Eye (tissue), 1 donor: ENCODE data around the gene RNF212.
"Not testable (repeated sequence)": the region's sequence is repeated elsewhere in the genome, so short reads cannot be mapped to it uniquely, and the experiment has no call there.

Source experiments
- DNase-seq: peaks from one replicate; pipeline ENCODE4 v3.0.0-alpha.2; 2015

The RNF212 gene, protein sequence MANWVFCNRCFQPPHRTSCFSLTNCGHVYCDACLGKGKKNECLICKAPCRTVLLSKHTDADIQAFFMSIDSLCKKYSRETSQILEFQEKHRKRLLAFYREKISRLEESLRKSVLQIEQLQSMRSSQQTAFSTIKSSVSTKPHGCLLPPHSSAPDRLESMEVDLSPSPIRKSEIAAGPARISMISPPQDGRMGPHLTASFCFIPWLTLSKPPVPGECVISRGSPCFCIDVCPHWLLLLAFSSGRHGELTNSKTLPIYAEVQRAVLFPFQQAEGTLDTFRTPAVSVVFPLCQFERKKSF

DNA sequence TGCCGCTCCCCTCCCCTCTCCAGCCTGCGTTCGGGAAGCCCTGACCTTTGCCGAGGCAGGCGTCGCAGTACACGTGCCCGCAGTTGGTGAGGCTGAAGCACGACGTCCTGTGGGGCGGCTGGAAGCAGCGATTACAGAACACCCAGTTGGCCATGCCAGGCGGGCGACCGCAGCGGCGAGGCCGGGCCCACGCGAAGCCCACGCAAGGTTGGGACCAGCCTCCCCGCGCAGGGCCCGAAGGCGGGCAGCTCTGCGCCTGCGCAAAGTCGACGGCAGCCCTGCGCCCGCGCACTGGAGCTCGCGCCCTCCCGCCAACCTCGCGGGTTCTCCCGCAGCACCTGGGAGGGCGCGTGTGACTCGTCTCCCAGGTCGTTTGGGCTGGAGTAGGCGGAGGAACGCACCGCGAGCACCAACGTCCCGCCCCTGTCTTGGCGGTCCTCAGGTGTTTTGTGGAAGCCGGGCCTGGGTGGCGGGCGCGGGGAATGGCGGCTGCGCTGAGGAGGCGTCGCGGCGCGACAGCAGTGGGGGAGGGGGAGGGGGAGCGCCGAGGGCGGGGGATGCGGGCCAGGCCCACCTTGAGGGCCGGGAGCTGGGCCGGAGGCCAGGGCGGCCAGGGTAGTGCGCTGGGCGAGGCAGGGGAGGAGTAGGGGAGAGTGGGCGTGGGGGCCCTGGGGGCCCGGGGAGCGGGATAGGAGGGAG, at the start of gene RNF212:
Gene RNF212, minus strand, starts transcription at position 254 of the 699 bp plus-strand sequence. Its CDS starts 100 bp downstream, at position 154.
- DNase-seq, result peak; percentile 42

DNA sequence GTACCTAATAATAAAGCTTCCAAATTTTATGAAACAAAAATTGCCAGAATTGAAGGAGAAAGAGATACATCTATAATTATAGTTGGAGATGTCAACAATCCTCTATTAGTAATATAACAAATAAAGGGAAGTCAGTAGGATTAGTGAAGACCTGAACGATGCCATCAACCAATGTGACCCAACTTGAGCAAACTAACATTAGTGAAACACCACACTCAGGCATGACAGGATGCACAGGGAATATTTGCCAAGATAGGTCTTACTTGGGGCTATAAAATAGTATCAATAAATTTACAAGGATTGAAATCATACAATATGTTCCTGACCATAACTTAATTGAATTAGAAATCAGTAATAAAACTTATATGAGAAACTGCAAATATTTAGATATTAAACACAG, 47.0 kb upstream of the RNF212 start:
- no peak for DNase-seq

DNA sequence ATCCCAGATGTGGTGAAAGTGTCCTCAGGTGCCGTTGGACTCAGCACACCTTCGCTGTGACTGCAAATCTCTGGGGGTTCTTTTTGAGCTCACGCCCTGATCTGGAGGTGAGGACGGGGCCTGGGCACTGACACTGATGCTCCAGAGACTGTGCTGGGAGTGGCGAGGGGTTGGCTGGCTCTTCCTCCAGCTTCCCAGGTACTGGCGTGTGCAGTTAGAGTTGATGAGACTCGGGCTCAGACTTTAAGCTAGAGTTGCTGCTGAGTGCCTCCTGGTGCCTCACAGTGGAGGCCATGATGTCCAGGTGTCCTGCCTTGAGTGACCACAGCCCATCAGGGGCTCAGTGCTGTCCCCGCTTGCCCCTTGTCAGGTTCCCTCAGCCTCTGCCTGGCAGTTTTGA, 42.7 kb upstream of the RNF212 start:
- DNase-seq, result no peak

DNA sequence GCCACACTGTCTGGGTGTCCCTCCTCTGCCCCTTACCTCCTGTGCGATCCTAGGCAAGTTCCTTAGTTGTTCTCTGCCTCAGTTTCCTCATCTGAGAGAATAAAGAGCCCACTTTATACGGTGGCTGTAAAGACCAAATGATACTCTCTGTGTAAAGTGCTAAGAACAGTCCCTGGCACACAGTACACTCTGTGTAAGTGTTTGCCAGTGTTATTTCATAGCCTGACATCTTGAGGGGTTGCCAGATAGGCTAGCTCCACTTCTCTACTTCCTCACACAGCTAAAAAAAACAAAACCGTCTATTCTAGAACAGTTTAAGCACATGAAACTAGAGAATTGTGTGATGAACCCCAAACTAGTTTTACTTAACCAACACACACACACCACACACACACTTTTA, 42.0 kb upstream of the RNF212 start:
- no peak for DNase-seq

DNA sequence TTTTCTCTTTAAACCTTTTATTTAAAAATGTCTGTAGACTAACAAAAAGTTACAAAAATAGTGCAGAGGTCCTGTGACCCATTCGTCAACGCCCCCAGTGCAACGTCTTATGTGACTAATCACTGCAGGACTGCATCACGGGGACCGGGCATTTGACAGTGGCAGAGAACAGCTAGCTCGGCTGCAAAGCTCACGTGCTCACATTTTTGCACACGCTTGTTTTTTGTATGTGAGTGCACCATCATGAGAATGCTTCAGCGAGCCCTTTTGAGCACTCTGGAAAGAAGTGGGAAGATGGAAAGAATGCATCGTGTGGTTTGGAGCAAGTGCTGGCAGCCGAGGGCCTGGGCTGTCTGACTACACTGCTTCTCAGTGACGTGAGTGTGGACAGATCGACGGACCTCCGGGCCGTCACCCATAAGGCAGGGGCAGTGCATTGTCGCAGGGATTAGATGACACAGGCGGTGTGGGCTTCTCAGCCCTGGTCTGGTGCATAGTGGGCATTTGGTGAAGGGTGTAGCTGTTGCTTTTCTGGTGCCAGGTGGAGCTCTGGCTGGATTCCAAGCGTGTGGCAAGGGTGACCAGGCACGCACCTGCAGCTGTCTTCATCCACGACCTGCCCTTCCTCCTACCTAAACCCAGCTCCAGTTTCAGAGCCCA, 41.3 kb upstream of the RNF212 start:
- no peak for DNase-seq

DNA sequence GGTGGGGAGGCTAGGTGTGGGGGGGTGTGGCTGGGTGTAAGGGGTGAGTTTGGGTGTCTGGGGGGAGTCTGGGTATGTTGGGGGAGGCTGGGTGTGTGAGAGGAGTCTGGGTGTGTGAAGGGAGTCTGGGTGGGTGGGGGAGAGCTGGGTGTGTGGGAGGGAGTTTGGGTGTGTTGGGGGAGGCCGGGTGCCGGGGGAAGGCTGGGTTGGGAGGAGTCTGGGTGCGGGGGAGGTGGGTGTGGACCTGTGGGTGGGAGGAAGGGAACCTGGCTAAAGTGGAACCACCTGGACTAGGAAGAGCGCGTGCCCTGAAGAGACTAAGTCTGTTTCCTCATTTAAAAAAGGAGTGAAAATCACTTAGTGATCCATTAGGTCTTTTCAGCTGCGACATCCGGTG, 40.8 kb upstream of the RNF212 start:
- no peak for DNase-seq

DNA sequence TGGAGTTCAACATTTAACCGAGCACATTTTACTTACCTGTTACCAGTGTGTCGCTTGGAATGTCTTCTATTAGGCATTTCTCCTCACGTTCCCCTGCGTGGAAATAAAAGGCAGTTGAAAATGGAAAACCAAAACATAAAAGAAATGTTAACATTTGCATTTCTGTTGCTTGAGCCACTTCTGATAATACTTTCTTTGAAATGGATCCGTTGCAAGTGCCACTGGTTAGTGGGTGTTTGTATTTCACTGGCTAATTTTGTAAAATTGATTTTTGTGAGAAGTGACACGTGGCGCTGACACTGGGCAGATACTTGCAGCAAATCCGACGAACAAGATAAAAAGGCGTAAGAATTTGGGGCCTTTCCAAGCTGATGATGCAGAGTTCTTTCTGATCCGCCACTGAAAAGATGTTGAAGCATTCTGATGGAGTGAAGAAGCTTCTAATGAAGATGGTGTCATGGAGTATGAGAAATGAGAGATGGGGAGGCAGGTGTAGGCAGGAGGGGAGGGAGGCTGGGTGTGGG, 40.3 kb upstream of the RNF212 start:
- DNase-seq, result no peak

DNA sequence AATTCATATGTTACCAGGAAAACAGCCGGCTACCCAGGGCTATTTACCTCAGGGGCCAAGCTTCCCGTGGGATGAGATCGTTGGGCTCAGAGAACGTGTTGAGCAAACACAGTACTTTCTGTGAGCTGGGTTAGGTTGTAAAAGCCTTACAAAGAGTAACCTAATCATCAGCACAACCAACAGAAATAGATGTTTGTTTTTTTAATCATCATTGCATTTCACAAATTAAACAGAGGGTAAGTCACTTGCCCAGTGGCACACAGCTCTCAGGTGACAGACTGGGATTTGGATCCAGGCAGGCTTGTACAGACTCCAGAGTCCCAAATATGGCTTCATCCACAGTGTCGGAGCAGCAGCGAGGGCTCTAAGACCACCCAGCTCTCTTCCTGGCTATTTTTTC, 38.9 kb upstream of the RNF212 start:
- no peak for DNase-seq

DNA sequence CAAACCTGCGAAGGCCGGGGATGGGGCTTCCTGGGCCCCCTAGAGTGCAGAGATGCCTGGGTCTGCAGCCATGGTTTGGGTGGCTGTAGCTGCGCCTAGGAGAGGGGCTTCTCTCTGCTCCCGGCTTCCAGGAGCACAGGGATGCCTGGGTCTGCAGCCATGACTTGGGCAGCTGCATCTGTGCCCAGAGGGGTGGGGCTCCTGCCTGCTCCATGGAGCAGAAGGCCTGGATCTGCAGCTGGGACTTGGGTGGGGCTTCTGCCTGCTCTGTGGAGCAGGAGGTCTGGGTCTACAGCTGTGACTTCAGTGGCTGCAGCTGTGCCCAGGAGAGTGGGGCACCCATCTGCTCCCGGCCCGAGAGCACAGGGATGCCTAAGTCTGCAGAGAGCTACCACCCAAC, 38.2 kb upstream of the RNF212 start:
- no peak for DNase-seq

DNA sequence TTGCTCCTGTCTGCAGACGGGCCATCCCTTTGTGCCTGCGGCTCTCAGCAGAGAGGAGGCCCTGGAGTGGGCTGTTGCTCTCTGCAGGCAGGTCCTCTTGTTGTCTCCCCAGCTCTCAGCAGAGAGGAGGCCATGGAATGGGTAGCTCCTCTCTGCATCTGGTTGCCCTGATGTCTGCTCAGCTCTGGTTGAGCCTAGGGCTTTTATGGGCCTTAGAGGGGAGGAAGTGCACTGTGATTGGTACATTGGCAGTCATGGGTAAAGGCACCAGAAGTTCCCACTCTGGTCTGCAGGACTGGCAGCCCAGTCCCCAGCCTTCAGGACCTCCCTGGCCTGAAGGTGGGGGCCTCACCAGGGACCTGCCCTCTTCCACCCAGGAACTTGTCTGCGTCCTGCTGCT, 37.5 kb upstream of the RNF212 start:
- no peak for DNase-seq

DNA sequence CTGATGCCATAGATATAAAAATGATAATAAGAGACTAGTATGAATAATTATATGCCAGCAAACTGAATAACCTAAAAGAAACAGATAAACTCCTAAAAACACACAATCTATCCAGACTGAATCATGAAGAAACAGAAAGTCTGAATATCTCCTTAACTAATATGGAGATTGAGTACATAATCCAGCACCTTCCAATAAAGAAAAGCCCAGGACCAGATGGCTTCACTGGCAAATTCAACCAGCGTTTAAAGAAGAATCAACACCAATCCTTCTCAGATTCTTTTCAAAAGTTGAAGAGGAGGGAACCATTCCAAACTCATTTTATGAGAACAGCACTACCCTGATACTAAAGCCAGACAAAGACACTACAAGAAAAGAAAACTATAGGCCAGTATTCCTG, 26.5 kb upstream of the RNF212 start:
- DNase-seq, result no peak

DNA sequence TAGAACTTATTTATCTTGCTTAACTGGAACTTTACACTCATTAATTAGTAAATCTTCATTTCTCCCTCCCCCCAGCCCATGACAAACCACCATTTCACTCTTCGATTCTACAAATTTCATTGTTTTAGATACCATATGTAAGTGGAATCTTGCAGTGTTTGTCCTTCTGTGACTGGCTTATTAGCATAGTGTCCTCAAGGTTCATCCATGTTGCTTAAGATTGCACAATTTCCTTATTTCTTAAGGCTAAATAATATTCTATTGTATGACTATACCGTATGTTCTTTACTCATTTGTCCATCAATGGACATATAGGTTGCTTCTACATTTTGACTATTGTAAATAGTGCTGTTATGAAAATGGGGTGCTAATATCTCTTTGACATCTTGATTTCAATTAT, 24.5 kb upstream of the RNF212 start:
- no peak for DNase-seq

DNA sequence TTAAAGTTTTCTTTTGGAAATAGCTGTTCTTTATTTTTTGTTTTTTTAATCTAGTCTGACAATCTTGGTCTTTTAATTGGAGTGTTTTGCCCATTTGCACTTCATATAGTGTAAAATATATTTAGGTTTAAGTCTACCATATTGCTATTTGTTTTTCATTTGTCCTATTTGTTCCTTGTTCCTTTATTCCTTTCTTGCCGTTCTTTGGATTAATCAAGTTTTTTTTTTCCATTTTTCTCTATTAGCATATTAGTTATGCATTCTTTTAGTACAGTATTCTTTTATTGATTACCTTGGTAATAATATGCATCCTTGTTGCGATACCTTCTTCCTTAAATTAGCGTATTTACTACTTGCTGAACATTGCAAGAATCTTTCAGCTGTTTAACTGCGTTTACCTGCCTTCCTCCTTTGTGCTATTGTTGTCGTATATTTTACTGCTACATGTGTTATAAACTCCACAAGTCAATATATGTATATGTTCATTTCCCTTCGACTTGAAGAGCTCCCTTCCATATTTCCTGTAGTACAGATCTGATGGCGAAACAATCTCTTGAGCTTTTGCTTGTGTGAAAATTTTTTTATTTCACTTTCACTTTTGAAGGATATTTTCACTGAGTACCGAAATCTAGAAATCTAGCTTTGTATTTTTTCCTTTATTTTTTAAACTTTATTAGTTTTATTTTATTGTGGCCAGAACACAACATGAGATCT, 23.9 kb upstream of the RNF212 start:
- DNase-seq, result no peak

DNA sequence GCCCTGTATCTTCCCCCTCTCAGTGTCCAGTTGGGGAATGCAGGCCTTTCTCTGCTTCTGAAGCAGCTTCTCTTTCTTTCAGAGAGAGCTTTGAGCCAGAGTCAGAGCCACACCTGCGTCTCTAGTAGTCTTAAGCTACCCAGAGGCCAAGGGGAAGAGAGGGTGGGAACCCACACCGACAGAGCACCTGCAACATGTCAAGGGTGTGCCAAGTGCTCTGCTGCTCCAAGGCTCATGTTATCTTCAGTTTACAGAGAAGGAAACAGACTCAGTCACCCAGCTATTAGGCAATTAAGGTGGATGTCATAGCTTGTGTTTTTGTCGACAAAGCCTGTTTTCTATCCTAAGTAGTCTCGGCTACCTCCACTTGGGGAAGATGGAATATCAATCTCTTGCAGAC, 22.7 kb upstream of the RNF212 start:
- DNase-seq, result no peak

DNA sequence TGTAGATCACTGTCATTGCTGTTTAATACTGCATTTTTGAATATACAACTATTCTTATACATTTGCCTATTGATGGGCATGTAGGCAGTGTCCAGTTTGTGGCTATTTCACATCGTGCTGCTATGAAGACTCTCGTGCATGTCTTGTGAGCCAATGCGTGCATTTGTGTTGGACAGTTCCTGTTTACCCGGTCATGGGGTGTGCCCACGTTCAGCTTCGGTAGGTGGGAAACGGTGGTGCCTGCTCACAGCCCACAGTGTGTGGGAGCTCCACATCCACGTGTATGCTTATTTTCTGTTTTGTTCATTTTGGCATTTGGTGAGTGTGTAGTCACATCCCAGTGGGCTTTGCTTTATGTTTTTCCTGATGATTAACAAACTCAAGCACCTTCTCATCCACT, 19.7 kb upstream of the RNF212 start:
- no peak for DNase-seq

DNA sequence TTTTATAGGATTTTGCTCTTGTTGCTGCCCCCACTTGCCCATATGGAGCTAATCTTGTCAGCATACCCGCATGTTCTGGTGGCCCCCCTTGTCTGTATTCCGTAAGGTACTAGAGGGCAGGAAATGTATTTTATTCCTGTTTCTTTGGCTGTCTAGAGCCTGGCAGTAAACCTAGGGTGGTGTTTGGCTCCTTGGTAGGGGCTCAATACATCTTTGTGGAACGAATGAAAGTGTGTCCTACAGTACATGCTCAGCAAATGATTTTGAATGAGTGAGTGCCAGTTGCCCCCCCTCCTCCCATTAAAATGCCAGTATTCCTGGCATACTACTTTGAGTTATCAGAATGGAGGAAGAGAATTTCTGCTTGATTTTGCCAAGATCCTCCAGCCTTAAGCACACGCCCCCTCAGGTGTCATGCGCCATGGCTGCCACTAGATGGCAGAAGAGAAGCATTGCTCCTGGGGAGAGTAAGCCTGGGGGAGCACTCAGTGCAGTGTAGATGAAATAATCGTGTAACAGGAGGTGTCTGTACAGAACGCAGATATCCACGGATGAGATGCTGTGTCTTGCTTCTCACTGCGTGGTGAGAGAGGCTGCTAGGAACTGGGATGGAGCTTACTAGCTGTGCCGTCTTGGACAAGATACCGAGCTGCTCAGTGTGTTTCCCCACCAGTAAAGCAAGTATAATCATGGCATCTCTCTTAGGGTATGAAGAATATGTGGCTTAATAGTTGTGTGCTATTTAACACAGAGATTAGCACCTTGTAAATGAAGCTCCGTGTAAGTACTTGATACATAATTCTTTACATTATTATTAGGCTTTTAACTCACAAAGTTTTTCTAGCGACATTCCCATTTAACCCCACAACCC, 17.2 kb upstream of the RNF212 start:
- DNase-seq, result peak; percentile 95

DNA sequence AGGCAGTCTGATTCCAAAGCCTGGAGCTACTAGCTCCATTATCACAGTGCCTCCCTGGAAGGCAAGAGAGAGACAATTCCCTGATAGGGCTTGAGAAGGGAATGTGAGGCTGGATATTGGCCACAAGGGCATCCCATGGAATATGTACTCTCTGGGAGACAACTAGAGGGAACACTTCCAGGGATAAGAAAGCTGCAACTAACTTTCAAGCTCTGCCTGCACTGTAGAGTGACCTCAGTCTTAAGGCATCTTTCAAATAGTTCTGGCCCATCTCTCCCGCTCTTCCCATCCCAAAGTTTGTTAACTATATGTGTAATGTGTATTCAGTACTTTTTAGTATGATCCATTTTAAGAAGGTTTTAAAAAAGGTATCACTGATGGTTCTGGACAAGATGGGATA, 13.1 kb upstream of the RNF212 start:
- DNase-seq, result no peak

DNA sequence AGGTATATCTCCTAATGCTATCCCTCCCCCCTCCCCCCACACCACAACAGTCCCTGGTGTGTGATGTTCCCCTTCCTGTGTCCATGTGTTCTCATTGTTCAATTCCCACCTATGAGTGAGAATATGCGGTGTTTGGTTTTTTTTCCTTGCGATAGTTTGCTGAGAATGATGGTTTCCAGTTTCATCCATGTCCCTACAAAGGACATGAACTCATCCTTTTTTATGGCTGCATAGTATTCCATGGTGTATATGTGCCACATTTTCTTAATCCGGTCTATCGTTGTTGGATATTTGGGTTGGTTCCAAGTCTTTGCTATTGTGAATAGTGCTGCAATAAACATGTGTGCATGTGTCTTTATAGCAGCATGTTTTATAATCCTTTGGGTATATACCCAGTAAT, 12.1 kb upstream of the RNF212 start:
- not testable (repeated sequence) for DNase-seq

DNA sequence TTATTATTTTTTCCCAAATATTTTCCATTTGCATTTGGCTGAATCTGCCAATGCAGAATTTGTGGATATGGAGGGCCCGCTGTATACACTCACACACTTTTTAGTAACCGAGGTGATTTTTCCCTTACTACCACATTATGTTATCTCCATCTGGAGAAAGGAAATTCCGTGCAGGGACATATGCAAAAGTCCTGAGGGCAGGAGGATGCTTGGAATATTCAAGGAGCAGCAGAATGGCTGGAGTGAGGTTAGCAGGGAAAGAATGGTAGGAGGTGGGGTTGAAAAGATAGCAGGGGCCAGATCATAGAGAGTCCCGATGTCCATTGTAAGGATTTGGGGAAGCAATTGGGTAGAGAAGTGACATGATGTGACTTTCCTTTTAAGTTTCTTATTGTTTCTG, 11.5 kb upstream of the RNF212 start:
- DNase-seq, result no peak

DNA sequence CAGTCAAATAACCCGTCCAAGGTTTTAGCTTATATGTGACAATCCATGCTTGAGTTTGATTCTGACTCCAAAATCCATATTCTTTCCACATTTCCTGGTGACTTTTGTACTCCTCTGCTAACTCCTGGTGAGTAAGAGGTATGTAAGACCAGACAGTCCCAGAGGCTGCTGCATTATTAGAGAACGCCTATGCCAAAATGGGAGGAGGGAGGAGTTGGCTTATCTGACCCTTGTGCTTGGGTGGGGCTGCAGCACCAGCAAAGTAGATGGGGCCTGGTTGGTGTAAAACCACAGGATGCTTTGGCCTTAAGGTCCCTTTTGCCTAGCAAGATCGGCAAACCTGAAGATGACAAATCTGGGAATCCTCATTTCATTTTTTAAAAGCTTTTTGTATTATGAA, 9.1 kb upstream of the RNF212 start:
- no peak for DNase-seq

DNA sequence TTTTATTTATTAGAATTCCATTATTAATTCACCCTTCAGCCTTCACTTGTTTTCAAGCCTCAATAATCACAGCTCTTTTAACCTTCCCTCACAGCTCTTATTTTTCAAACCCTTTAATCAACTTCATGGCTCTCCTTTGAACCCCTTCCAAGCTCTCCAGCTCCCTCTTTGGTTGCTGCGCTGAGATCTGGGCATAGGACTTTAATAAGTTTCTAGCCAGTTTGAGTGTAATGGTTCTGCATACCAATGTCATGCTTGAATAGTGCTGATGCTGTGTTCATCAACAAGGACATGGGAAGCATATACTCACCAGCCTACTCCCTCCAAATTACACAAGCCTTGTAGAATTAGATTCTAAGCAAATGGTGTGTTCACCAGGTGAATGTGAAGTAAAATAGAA, 3.5 kb upstream of the RNF212 start:
- DNase-seq, result peak; percentile 40
